GM23248 (cell line): ENCODE measurements around the gene LRG1. TPM values are rescaled to one million over a fixed set of nuclear protein-coding genes. Genes with fewer than 3 reads are reported as not detected.
A peak's percentile ranks its signal among the peaks of the same experiment; 100 is the strongest.
"Not testable (repeated sequence)": the region's sequence is repeated elsewhere in the genome, so short reads cannot be mapped to it uniquely, and the experiment has no call there.

Experiments used
- DNase-seq: peaks from one replicate; pipeline ENCODE4 v3.0.0-alpha.2; 2015
- H2AFZ ChIP-seq: fragments of 200-600 bp; sonication (generic); 2 replicates; pipeline ENCODE4 v1.6.1; 2016; ENCODE audit warnings: antibody characterized with exemption
- H3F3A ChIP-seq: fragments of 200-600 bp; sonication (generic); 2 replicates; pipeline ENCODE4 v1.6.1; 2016; ENCODE audit warnings: mild to moderate bottlenecking, antibody characterized with exemption, mixed run types; ENCODE audit not compliant: insufficient read depth
- H3K27ac ChIP-seq: fragments of 200-600 bp; sonication (generic); 2 replicates; pipeline ENCODE4 v1.5.1; 2016; ENCODE audit warnings: mild to moderate bottlenecking
- H3K27me3 ChIP-seq: fragments of 200-600 bp; sonication (generic); replicated peaks from 2 replicates; pipeline ENCODE4 v1.6.1; 2016; ENCODE audit warnings: mild to moderate bottlenecking; ENCODE audit not compliant: insufficient read depth
- H3K36me3 ChIP-seq: fragments of 200-600 bp; sonication (generic); 2 replicates; pipeline ENCODE4 v1.6.1; 2016; ENCODE audit warnings: low read depth, mild to moderate bottlenecking
- H3K4me1 ChIP-seq: fragments of 200-600 bp; sonication (generic); 2 replicates; pipeline ENCODE4 v1.6.1; 2016; ENCODE audit warnings: mild to moderate bottlenecking; ENCODE audit not compliant: insufficient read depth
- H3K4me2 ChIP-seq: fragments of 200-600 bp; sonication (generic); one replicate; pipeline ENCODE4 v1.6.1; 2016; ENCODE audit warnings: mild to moderate bottlenecking; ENCODE audit not compliant: unreplicated experiment
- H3K4me3 ChIP-seq: fragments of 200-600 bp; sonication (generic); 2 replicates; pipeline ENCODE4 v1.5.1; 2016; ENCODE audit warnings: mild to moderate bottlenecking
- H3K79me2 ChIP-seq: fragments of 200-600 bp; sonication (generic); 2 replicates; pipeline ENCODE4 v1.6.1; 2016; ENCODE audit warnings: mild to moderate bottlenecking; ENCODE audit not compliant: insufficient read depth
- H3K9ac ChIP-seq: fragments of 200-600 bp; sonication (generic); 2 replicates; pipeline ENCODE4 v1.6.1; 2016; ENCODE audit warnings: mild to moderate bottlenecking
- H3K9me2 ChIP-seq: fragments of 200-600 bp; sonication (generic); 2 replicates; pipeline ENCODE4 v1.6.1; 2016; ENCODE audit warnings: mixed run types, mild to moderate bottlenecking, moderate library complexity; ENCODE audit not compliant: insufficient read depth
- H3K9me3 ChIP-seq: fragments of 200-600 bp; sonication (generic); one replicate; pipeline ENCODE4 v1.6.1; 2017; ENCODE audit warnings: low read depth
- H4K20me1 ChIP-seq: fragments of 200-600 bp; sonication (generic); 2 replicates; pipeline ENCODE4 v1.6.0; 2016; ENCODE audit not compliant: insufficient read depth
- EZH2 ChIP-seq: fragments of 200-600 bp; sonication (generic); IDR thresholded peaks from 2 replicates; pipeline ENCODE4 v1.6.1; 2018; ENCODE audit warnings: antibody characterized with exemption, mild to moderate bottlenecking; ENCODE audit not compliant: insufficient read depth, poor library complexity, severe bottlenecking
- EZH2phosphoT487 ChIP-seq: fragments of 200-600 bp; sonication (generic); IDR thresholded peaks from 2 replicates; pipeline ENCODE4 v1.6.1; 2018; ENCODE audit warnings: antibody characterized with exemption, moderate library complexity, mild to moderate bottlenecking, low read depth; ENCODE audit not compliant: insufficient read depth
- WGBS, 2 experiments: methylation state at CpG; one replicate each; pipeline ENCODE4 v1.1.6; 2015 to 2017; ENCODE audit warnings: low lambda C conversion rate in 2 of 2, low coverage in 1 of 2; ENCODE audit errors: missing lambda C conversion rate in 2 of 2; 5-methylcytosine and 5-hydroxymethylcytosine counted together
- in situ Hi-C: fragments of 300-500 bp; cut with MboI; formaldehyde crosslinking; loops from 2 replicates; pipeline ENCODE4 v1.15.0; 2020
- polyA plus RNA-seq: library from polyadenylated mRNA; unstranded; fragments of >200 nt; fragmentation: Nextera tagmentation; extraction: Ambion mirVana; gene quantifications from 2 replicates; pipeline ENCODE4 v1.2.1, GENCODE V29; 2016
- total RNA-seq: library from RNA; depleted of rRNA; stranded (reverse); fragments of >200 nt; shearing (Covaris generic); gene quantifications from 2 replicates; pipeline ENCODE4 v1.2.3, GENCODE V29; 2014

Gene LRG1
- total and polyA plus RNA-seq, 2 experiments from 2014 or later = not detected

DNA sequence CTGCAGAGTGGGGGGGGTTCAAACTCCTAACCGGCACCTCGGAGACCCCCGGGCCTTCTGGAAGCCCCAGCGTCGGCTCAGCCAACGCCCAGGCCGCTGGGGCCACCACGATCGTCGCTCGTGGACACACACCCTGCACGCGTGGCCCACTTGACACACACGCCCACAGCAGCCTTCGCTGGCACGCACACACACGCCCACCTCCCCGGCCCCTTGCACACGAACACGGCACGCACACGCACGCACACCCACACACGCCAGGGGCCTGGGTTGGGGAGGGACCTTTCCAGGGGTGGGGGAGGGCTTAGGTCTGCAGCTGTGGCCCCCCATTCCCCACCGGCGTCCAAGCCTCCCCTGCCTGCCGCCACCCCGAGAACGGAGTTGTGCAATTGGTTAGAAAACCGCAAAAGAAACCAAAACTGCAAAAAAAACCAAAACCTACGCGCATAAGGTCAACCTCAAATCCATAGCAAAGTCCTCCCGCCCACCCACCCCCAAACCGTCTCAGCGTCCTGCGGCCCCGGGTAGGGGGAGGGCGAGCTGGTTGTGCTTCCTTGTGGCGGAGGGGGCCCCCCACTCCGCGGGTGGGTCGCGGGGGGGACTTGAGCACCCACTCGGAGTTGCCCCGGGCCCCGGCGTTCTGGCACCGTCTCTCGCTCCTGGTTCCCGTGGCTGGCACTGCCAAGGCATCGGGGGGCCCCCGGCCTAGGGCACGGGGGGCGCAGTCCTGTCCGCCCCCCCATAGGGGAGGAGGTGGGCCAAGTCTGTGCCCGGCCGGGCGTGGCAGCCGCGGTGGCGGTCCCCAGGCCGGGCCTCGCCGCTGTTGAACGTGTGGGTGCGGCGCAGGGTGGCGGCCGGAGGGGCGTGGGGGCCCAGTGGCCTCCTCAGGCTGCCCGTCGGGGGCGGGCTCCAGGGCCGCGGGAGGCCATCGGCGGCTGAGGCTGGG, 3.3 kb upstream of the LRG1 start:
- Histone ChIP-seq H3K27ac (no peak overlapping the region), H3K36me3 (no peaks in the 10 kb centered on the region), H2AFZ (no peak overlapping the region), H3K9me3 (no peaks in the 10 kb centered on the region), H3F3A (no peaks in the 10 kb centered on the region), H3K27me3 (peaks cover 9% of the 10 kb centered on the region; the same call in 1 of the 2 replicates), H3K4me3 (no peak overlapping the region), H3K79me2 (no peaks in the 10 kb centered on the region), H3K9me2 (no peaks in the 10 kb centered on the region), H3K4me2 (no peak overlapping the region), H3K4me1 (no peaks in the 10 kb centered on the region), H3K9ac (no peak overlapping the region), H4K20me1 (no peaks in the 10 kb centered on the region)
- 84% methylated on average over 26 to 77 of the region's 77 CpGs for WGBS, 2 experiments
- DNase-seq = no peak
- in situ Hi-C loops = no loop called here
- TF ChIP-seq EZH2phosphoT487 = no peak
- no peak for TF ChIP-seq EZH2

DNA sequence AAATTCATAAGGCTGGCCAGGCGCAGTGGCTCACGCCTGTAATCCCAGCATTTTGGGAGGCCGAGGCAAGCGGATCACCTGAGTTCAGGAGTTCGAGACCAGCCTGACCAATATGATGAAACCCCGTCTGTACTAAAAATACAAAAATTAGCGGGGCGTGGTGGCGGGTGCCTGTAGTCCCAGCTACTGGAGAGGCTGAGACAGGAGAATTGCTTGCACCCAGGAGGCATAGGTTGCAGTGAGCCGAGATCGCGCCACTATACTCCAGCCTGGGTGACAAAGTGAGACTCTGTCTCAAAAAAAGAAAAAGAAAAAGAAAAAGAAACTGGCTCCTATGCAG, 1.9 kb upstream of the LRG1 start:
- H3F3A ChIP-seq, H3K36me3 ChIP-seq, H4K20me1 ChIP-seq, H3K4me1 ChIP-seq, H3K9ac ChIP-seq, H3K79me2 ChIP-seq, DNase-seq, H3K9me2 ChIP-seq, H3K4me3 ChIP-seq, H2AFZ ChIP-seq, H3K9me3 ChIP-seq, H3K4me2 ChIP-seq, in situ Hi-C loops, H3K27ac ChIP-seq: not testable (repeated sequence)
- H3K27me3 ChIP-seq = peaks cover 21% of the 10 kb centered on the region
- WGBS, 2 experiments = 94 to 96% methylated on average over 12 of the region's 12 CpGs

- WGBS, 2 experiments = 51 to 55% methylated on average over 12 of the region's 12 CpGs
- in situ Hi-C loops = no loop called here
- Histone ChIP-seq H4K20me1 (no peaks in the 10 kb centered on the region), H3K9ac (no peak overlapping the region), H3K9me2 (no peaks in the 10 kb centered on the region), H3K4me2 (no peak overlapping the region), H3K4me3 (no peak overlapping the region), H3K9me3 (no peaks in the 10 kb centered on the region), H3K79me2 (no peaks in the 10 kb centered on the region), H2AFZ (no peak overlapping the region), H3K36me3 (no peaks in the 10 kb centered on the region), H3K27ac (no peak overlapping the region), H3K4me1 (no peaks in the 10 kb centered on the region), H3K27me3 (peaks cover 23% of the 10 kb centered on the region), H3F3A (no peaks in the 10 kb centered on the region)
- TF ChIP-seq EZH2phosphoT487 (no peak), EZH2 (no peak)
- DNase-seq = peak; percentile 33
Measured at GRCh38 chr19:4541114-4541805, 1.4 kb upstream of the LRG1 start.

DNA sequence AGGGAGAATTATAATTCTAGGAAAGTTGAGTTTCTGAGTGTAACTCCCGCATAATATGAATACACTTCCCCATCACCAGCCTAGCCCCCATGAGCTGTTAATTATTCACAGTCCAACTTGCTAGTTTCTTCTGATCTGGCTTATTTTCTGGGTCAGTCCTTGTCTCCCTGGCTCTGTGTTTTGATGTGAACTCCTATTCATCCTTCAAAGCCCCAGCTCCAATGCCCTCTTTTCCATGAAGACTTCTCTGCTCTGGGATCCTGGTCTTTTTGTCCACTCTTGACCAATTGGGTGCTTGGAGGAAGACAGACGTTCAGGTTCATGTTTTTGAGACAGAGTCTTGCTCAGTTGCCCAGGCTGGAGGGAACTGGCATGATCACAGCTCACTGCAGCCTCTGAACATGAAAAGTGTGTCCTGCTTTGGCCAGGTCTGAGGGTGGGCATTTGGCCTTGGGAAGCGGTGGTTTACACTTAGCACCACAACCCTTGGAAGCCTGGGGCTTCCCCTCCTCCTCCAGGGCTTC, 605 bp downstream of the LRG1 start:
- H3K27ac ChIP-seq = no peak overlapping the region
- peaks cover 42% of the 10 kb centered on the region for H3K27me3 ChIP-seq
- 53% methylated on average over 3 of the region's 3 CpGs for WGBS, 2 experiments
- DNase-seq = no peak
- H3K4me1 ChIP-seq = no peaks in the 10 kb centered on the region
- H3K9me2 ChIP-seq = no peaks in the 10 kb centered on the region
- no peak overlapping the region for H3K4me2 ChIP-seq
- no peaks in the 10 kb centered on the region for H3K9me3 ChIP-seq
- in situ Hi-C loops = no loop called here
- no peak overlapping the region for H3K4me3 ChIP-seq
- TF ChIP-seq EZH2phosphoT487 (no peak), EZH2 (no peak)
- no peaks in the 10 kb centered on the region for H3K79me2 ChIP-seq
- no peaks in the 10 kb centered on the region for H3K36me3 ChIP-seq
- H4K20me1 ChIP-seq = no peaks in the 10 kb centered on the region
- H3F3A ChIP-seq = no peaks in the 10 kb centered on the region
- no peak overlapping the region for H2AFZ ChIP-seq
- H3K9ac ChIP-seq = no peak overlapping the region
